Ishikawa (cell line): ENCODE results near the gene SYT5.

ENCODE experiments used
- CREB1 ChIP-seq: IDR thresholded peaks from 2 replicates; pipeline ENCODE4 v1.6.1; 2012; ENCODE audit warnings: low read depth
- EGR1 ChIP-seq: IDR thresholded peaks from 2 replicates; pipeline ENCODE4 v1.6.1; 2012
- EP300 ChIP-seq: IDR thresholded peaks from 2 replicates; pipeline ENCODE4 v1.6.1; 2012; ENCODE audit warnings: borderline replicate concordance
- FOXM1 ChIP-seq: IDR thresholded peaks from 2 replicates; pipeline ENCODE4 v1.6.1; 2012; ENCODE audit warnings: low read depth, borderline replicate concordance
- MAX ChIP-seq: IDR thresholded peaks from 2 replicates; pipeline ENCODE4 v1.6.1; 2012
- NFIC ChIP-seq: IDR thresholded peaks from 2 replicates; pipeline ENCODE4 v1.6.1; 2012
- RAD21 ChIP-seq: IDR thresholded peaks from 2 replicates; pipeline ENCODE4 v1.6.1; 2012; ENCODE audit warnings: low read depth
- REST ChIP-seq: IDR thresholded peaks from 2 replicates; pipeline ENCODE4 v1.6.1; 2012; ENCODE audit warnings: low read depth, mild to moderate bottlenecking
- TAF1 ChIP-seq: IDR thresholded peaks from 2 replicates; pipeline ENCODE4 v1.6.1; 2012; ENCODE audit warnings: low read depth, mild to moderate bottlenecking
- TCF12 ChIP-seq: IDR thresholded peaks from 2 replicates; pipeline ENCODE4 v1.6.1; 2012; ENCODE audit warnings: low read depth
- TEAD4 ChIP-seq: IDR thresholded peaks from 2 replicates; pipeline ENCODE4 v1.6.1; 2012
- USF1 ChIP-seq: IDR thresholded peaks from 2 replicates; pipeline ENCODE4 v1.6.1; 2012
- YY1 ChIP-seq: IDR thresholded peaks from 2 replicates; pipeline ENCODE4 v1.6.1; 2012; ENCODE audit warnings: low read depth
- ZBTB7A ChIP-seq: IDR thresholded peaks from 2 replicates; pipeline ENCODE4 v1.6.1; 2012; ENCODE audit warnings: low read depth

SYT5 gene

GRCh38 chr19:55181740-55182139 lies 1.7 kb upstream of the SYT5 start:
- TF ChIP-seq EP300: no peak
- no peak for TF ChIP-seq TAF1
- TF ChIP-seq RAD21: no peak
- no peak for TF ChIP-seq CREB1
- no peak for TF ChIP-seq USF1
- no peak for TF ChIP-seq REST
- TF ChIP-seq MAX: no peak

- no peak for TF ChIP-seq CREB1
- no peak for TF ChIP-seq RAD21
- TF ChIP-seq REST: no peak
- peak; percentile 56; the same call in 1 of the 2 replicates for TF ChIP-seq FOXM1
- peak; percentile 57; the same call in 1 of the 2 replicates for TF ChIP-seq EGR1
- no peak for TF ChIP-seq TEAD4
These were observed 1.1 kb downstream of the SYT5 start for GRCh38 chr19:55178781-55179599.

- no peak for TF ChIP-seq TAF1
- TF ChIP-seq USF1: no peak
- no peak for TF ChIP-seq TEAD4
- no peak for TF ChIP-seq REST
- TF ChIP-seq YY1: no peak
- TF ChIP-seq FOXM1: no peak
These were observed 4.0 kb downstream of the SYT5 start for GRCh38 chr19:55176076-55176475.

- TF ChIP-seq MAX (no peak), ZBTB7A (no peak), FOXM1 (no peak), YY1 (no peak), REST (no peak), NFIC (no peak), TAF1 (no peak), RAD21 (no peak), EP300 (no peak), EGR1 (no peak), USF1 (no peak), TEAD4 (no peak), TCF12 (no peak)
These were observed 4.8 kb downstream of the SYT5 start for GRCh38 chr19:55175117-55175867.
